Measurements from ENCODE around the gene BEAN1.
"Not testable (repeated sequence)": the region's sequence is repeated elsewhere in the genome, so short reads cannot be mapped to it uniquely, and the experiment has no call there.

BEAN1 gene

DNA sequence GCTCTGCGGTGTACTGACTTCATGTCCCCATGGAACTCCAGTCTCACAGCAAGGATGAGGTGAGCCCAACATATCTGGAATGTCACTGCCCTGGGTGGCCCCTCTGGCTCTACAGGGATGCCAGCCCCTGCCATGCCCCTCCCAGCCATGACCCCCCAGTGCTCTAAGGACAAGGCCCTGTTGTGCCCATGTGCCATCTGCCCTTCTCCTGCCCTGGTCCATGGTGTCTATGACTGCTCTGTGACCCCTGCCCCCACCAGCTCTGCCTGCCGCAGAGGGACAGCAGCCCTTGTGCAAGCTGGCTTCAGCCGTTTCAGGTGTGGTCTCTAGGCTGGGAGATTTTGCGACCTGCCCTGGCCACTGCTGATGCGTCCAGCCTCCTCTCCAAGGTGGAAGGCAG lies 82.5 kb downstream of the BEAN1 start:
- TF ChIP-seq, protein P1, sequence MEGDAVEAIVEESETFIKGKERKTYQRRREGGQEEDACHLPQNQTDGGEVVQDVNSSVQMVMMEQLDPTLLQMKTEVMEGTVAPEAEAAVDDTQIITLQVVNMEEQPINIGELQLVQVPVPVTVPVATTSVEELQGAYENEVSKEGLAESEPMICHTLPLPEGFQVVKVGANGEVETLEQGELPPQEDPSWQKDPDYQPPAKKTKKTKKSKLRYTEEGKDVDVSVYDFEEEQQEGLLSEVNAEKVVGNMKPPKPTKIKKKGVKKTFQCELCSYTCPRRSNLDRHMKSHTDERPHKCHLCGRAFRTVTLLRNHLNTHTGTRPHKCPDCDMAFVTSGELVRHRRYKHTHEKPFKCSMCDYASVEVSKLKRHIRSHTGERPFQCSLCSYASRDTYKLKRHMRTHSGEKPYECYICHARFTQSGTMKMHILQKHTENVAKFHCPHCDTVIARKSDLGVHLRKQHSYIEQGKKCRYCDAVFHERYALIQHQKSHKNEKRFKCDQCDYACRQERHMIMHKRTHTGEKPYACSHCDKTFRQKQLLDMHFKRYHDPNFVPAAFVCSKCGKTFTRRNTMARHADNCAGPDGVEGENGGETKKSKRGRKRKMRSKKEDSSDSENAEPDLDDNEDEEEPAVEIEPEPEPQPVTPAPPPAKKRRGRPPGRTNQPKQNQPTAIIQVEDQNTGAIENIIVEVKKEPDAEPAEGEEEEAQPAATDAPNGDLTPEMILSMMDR (conservative IDR thresholded peaks at IDR 0.05; ENCODE audit: low read depth, low read length): no peak

DNA sequence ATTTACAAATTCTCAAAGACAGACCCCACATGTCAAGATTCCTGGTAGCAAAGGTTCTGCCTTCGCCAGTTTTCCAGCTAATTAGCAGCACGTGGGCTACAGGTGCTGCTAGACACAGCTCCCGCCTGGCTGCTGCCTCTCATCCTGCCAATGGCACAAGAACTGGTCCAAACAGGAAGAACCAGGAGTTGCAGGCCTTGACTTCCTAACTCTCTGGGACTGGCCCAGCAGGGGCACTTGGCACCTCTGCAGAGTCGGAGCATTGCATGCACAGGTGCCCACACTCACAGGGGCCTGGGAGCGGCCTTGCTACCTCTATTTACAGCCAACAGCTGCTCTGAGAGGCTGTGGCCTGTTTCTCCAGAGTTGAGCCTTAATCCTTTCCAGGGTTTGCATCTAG lies 83.2 kb downstream of the BEAN1 start:
- DNase-seq (ENCODE audit: low read depth): no peak
- TF ChIP-seq, protein P1 (conservative IDR thresholded peaks at IDR 0.05; ENCODE audit: low read depth, low read length): no peak

More for the DNA sequence above, 82.5 kb downstream of the BEAN1 start:
- H3K4me3 ChIP-seq (ENCODE audit: low read depth, low read length): no peak overlapping the region
- no peak for DNase-seq (ENCODE audit: low read depth)

DNA sequence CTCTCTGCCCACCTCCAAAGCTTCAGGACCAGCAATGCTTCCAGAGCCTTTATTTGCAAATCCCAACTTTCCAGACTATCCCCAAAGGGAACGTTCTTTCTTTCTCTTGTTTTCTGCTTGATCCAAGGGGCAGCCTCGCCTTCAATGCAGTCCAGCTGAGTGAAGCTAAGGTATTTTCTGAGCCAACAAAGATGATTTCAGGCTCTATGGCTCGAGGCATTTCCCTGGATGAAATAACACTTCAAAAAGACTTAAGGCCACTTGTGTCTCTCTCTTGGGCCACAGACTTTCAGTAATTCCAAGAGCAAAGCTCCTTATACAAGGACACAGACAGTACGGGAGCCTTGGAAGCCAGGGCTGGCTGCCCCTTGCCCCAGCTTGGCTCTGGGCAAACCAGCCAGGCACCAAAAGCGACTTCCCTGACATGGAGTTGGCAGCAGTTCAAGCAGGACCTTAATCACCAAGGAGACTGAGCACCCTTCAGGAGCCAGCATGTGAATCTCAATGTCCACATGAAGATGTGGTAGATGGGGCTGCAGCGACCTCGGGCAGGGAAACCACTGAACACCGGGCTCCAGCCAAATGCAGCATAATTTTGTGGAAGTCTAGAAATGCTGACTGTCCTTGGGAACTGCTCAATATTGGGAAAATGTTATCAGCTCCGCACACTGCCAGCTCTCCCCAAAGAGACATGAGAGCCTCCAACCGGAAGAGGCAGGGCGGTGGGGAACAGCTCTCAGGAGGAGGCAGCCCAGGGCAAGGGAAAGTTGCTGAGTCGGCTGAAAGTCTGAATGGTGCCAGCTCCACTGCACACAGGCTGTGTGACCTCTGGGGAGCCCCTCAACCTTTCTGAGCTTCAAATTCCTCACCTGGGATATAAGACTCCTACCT lies 83.9 kb downstream of the BEAN1 start:
- TF ChIP-seq, protein P1 (conservative IDR thresholded peaks at IDR 0.05; ENCODE audit: low read depth, low read length): no peak

More for the DNA sequence above, 83.2 kb downstream of the BEAN1 start:
- H3K4me3 ChIP-seq (ENCODE audit: low read depth, low read length): no peak overlapping the region

DNA sequence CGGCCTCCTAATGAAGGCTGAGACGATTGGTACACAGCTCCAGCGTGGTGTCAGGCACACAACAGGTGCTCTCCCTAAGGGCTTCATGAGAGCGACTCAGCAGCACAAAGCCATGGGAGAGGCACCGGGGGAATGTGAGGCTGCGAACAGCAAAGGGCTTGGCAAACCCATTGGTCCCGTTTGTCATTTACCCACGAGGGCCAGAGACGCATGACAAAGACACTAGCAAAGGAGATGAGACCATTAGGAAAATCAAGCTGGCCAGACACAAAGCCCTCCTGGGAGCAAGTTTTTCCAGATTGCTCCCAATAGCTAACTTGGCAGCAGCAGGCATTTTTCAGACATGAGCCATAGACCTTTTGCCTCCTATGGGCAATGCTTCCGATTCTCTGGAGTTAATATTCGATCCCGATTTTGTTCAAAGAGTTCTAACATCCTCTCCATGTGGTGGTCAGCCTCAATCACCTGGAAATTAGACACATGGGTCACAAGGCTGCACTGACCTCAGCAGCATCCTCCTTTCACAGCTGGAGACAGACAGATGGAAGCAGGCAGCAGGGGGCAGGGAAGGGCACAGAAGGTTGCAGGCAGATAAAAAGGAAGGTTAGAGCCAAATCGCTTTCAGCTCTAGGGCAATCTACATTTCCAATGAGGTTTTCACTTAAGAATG lies 84.6 kb downstream of the BEAN1 start:
- TF ChIP-seq, protein P1 (conservative IDR thresholded peaks at IDR 0.05; ENCODE audit: low read depth, low read length): peak; percentile 10
- no peak overlapping the region for H3K4me3 ChIP-seq (ENCODE audit: low read depth, low read length)
- peak; percentile 72 for DNase-seq (ENCODE audit: low read depth)

More for the DNA sequence above, 83.9 kb downstream of the BEAN1 start:
- no peak for DNase-seq (ENCODE audit: low read depth)
- H3K4me3 ChIP-seq (ENCODE audit: low read depth, low read length): no peak overlapping the region

DNA sequence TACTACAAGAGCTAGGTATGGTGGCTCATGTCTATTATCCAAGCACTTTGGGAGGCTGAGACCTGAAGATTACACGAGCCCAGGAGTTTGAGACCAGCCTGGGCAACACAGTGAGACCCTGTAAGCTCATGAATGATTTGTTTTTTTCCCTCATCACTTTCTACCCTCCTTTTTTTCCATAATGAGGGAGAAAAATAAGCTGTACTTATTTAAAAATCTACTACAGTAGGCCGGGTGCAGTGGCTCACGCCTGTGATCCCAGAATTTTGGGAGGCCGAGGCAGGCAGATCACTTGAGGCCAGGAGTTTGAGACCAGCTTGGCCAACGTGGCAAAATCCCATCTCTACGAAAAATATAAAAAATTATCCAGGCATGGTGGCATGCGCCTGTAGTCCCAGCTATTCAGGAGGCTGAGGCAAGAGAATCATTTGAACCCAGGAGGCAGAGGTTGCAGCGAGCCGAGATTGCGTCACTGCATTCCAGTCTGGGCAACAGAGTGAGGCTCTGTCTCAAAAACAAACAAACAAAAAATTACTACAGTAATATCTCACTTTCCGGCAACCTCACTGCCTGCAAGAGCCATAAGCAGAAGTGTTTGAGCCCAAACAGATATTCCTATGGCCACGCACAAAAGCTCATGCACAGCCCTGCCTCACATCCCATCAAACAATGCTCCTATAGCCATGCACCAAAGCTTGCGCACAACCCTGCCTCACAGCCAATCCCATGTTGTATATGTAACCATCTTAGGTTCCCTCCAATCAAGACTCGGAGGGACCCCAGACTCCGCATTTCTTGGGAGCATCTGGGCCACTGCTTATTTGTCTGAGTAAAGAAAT lies 85.4 kb downstream of the BEAN1 start:
- DNase-seq (ENCODE audit: low read depth): peak; percentile 79
- H3K4me3 ChIP-seq (ENCODE audit: low read depth, low read length): no peak overlapping the region
- TF ChIP-seq, protein P1 (conservative IDR thresholded peaks at IDR 0.05; ENCODE audit: low read depth, low read length): no peak

DNA sequence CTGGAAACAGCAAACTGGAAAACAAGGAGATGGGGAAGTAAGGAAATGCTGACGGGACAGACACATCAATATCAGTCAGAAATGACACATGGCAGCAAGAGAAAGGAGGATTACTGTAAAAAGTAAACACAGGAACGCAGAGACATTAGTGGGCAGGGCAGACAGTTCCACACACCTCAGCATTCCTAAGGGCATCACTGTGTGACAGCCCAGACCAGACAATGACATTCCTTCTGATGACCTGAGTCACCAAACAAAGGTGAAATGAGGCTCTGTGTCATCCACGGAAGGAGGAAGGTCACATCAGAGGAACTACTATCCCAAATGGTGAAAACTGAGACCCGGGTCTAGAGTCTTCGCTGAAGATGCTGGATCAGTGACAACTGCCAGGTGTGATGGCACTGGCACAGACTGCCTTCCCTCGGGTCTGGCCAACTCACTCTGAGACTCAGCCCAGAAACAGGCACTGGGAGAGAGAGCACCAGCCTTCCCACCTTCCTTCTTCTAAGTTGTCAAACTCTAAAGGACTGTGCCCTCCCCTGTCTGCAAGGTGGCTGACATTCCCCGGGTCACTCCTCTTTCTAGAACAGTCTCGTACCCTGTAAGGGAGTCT lies 86.1 kb downstream of the BEAN1 start:
- DNase-seq (ENCODE audit: low read depth): no peak
- TF ChIP-seq, protein P1 (conservative IDR thresholded peaks at IDR 0.05; ENCODE audit: low read depth, low read length): no peak
- no peak overlapping the region for H3K4me3 ChIP-seq (ENCODE audit: low read depth, low read length)

DNA sequence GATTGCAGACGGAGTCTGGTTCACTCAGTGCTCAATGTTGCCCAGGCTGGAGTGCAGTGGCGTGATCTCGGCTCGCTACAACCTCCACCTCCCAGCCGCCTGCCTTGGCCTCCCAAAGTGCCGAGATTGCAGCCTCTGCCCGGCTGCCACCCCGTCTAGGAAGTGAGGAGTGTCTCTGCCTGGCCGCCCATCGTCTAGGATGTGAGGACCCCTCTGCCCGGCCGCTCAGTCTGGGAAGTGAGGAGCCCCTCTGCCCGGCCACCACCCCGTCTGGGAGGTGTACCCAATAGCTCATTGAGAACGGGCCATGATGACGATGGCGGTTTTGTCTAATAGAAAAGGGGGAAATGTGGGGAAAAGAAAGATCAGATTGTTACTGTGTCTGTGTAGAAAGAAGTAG lies 87.3 kb downstream of the BEAN1 start:
- not testable (repeated sequence) for DNase-seq (ENCODE audit: low read depth); H3K4me3 ChIP-seq (ENCODE audit: low read depth, low read length)

DNA sequence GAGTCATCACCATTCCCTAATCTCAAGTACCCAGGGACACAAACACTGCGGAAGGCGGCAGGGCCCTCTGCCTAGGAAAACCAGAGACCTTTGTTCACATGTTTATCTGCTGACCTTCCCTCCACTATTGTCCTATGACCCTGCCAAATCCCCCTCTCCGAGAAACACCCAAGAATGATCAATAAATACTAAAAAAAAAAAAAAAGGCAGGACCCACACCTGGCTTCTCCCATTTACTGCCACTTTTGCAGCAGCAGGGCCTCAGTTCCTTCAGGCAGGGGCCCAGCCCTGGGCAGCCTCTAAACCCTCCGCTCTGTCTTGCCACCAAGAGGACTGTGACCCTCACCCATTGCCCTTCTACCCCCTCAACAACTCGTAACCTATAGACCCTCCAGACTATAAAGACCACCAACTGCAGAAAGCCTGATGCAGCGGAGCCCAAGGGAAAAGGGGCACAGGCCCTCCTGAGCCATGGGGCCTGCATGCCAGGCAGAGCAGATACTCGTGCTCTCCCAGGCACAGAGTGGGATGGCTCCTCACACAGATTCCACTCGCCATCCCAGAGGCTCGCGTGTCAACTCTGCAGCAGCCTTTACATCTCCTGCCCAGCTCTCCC lies 88.0 kb downstream of the BEAN1 start:
- not testable (repeated sequence) for DNase-seq (ENCODE audit: low read depth); H3K4me3 ChIP-seq (ENCODE audit: low read depth, low read length)
